Breast epithelium (tissue), 3 donors: ENCODE data around the gene RPL29.

ENCODE experiments used
- CTCF ChIP-seq, 3 donors: fragments of 450-650 bp; IDR thresholded peaks; one replicate each; pipeline ENCODE4 v1.5.1; 2016 to 2017; ENCODE audit warnings: antibody characterized with exemption in 3 of 3, mild to moderate bottlenecking in 3 of 3, moderate library complexity in 3 of 3
- POLR2A ChIP-seq: fragments of 450-650 bp; IDR thresholded peaks from one replicate; pipeline ENCODE4 v1.6.1; 2016; ENCODE audit warnings: antibody characterized with exemption, mild to moderate bottlenecking, moderate library complexity
- POLR2AphosphoS5 ChIP-seq, 3 donors: sonication (generic); formaldehyde crosslinking; IDR thresholded peaks; one replicate each; pipeline ENCODE4 v1.6.1; 2017; ENCODE audit warnings: antibody characterized with exemption in 3 of 3

DNA sequence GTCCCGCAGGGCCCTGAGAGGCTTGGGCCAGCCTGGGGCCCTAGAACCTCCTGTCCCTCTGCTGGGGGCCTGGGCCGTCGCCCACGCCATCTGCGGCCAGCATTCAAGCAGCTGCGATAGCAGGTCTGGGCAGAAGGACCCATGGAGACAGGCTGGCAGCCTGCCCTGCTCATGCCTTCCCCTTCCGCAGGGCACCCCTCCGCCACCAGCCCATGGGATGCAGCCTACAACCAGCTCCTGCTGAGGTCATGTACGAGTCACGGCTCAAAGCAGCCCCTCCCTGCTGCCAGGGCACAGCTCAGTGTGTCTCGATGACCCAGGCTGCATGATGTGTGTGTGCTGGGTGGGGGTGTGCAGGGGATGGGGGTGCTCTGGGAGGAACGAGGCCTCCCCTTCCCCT lies 32.9 kb upstream of the RPL29 start:
- TF ChIP-seq POLR2A (no peak), CTCF (IDR thresholded peaks at IDR 0.05) (no peak), POLR2AphosphoS5 (IDR thresholded peaks at IDR 0.05) (no peak)
